HG03354 (cell line): ENCODE data around the gene TEX51.

ENCODE experiments used
- ATAC-seq: cut with Tn5 transposase; IDR thresholded peaks from one replicate; pipeline ENCODE4 v1.9.1; 2021; ENCODE audit warnings: mild to moderate bottlenecking; ENCODE audit not compliant: unreplicated experiment, poor library complexity, severe bottlenecking

TEX51 gene

DNA sequence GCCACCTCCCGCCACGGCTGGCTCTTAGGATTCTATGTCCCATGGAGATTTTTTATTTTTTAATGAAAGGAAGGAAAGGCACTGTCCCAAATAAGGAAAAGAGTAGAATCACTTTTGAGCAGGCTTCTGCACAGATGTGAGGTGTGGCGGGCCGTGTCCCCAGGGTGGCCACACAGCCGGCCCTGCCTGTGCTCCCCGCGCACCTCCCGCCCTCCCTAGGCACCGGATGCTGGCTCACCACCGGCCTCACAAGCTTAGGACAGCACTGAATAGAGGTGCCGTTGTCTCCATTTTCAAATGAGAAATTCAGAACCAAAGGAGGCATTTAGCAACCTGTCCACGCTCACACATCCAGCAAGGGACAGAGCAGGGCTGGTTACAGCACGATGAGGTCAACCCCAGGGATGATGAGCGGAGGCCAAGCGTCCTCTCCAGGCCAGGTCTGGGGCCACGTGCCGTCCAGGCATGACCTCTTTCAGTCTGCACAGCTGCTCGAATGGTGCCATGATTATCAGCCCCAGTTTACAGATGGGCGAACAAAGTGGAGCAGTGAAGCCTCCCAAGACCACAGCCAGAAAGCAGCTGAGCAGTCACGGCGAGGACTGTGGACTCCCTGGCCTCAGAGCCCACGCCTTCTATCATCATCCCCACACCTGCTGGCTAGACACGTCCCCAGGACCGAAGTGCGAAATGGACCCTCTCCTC is 20.7 kb upstream of the TEX51 start:
- no peak for ATAC-seq

DNA sequence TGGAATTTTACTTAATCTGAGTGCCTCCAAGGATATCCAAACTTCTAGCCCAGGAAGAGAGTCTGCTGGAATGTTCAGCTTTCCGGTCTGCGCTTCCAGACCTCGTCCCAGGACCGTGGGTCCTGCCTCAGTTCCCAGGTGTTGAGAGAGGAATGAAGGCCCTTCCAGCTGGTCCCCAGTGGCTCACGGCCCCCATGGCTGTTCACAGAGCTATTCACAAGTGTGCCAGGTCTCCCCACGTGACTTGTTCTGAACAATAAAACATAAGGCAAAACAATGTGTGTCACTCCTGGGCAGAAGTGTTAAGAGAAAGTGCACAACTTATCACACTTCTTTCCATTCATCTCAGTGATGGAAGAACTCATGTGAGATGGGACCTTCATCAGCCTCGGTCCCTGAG is 20.1 kb upstream of the TEX51 start:
- ATAC-seq = no peak

DNA sequence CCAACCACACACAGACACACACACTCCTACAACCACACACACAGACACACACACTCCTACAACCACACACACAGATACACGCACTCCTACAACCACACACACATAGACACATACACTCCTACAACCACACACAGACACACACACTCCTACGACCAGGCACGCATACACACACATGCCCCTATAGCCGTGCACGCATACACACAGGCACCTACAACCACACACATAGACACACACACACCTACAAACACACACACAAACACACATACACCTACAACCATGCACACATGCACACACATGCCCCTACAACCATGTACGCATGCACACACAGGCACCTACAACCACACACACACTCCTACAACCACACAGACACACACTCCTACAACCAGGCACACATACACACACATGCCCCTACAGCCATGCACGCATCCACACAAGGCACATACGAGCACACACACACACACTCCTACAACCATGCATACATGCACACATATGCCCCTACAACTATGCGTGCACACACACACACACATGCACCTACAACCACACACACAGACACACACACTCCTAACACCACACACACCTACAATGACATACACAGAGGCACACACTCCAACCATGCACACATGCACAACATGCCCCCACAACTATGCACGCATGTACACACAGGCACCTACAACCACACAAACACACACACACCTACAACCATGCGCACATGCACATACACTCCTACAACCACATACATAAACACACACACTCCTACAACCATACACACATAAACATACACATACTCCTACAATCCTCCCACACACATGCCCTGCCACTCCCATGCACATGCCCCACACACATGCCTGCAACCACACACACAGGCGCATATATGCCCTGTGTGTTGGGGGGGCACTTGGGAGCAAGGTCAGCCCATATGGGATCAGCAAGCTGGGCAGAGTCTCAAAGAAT is 19.1 kb upstream of the TEX51 start:
- no peak for ATAC-seq

DNA sequence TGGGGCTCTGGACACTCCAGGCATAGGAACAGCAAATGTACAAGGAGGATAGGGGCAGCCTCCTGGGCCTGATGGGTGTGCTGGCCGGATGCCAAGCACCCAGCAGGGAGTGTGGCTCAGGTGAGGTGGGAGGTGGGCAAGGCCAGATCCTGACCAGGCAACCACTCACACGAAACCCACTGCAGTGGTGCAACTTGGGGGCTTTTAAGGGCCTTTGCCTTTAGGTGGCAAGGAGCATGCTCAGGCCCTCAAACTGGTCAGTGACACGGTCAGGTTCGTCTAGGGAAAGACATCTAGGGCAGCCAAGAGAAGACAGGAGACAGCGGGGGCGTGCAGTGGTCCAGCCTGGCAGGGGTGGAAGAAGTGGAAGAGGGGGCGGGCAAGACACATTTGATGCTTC is 18.4 kb upstream of the TEX51 start:
- no peak for ATAC-seq

DNA sequence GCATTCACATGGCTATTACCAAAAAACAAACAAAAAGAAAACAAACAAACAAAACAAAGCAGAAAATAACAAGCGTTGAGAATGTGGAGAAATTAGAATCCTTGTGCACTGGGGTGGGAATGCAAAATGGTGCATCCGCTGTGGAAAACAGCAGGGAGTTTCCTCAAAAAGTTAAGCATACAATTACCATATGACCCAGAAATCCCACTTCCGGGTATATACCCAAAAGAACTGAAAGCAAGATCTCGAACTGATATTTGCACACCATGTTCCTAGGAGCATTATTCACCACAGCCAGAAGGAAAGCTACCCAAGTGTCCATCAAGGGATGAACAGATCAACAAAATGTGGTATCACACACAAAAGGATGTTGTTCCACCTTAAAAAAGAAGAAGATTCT is 17.9 kb upstream of the TEX51 start:
- no peak for ATAC-seq

DNA sequence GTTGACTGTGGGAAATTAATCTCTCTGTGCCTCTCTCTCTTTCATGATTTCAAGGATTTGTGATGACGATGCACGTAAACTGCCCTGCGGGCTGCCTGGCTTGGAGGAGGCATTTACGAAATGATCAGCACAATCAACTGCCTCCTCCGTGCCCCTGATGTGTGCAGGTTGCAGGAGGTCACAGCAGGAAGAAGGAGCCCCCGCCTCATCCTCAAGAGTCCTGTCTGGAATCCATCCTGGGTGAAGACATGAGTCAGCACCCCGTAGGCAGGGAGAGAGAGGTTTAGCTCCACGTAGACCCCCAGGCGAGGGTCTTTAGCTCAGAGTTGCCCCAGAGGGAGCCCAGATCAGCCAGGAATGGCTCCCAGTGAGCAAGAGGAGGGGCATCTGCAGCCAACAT is 17.1 kb upstream of the TEX51 start:
- no peak for ATAC-seq

DNA sequence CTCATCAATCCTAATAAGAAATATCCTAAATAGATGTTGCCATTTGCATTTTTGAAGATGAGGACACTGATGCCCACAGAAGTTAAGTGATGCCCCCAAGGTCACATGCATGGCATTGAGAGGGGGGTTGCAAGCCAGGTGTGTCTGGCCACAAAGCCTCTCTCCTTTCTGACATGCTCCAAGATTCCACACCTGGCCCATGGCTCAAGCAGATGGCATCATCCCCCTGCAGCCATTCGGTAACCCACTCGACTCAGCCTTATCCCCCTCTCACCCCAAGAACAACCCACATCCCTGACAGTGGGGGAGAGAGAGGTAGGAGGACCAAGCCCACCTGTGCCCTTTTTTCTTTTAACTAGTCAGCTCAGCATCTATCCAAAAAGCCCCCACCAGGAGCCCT is 16.5 kb upstream of the TEX51 start:
- no peak for ATAC-seq

DNA sequence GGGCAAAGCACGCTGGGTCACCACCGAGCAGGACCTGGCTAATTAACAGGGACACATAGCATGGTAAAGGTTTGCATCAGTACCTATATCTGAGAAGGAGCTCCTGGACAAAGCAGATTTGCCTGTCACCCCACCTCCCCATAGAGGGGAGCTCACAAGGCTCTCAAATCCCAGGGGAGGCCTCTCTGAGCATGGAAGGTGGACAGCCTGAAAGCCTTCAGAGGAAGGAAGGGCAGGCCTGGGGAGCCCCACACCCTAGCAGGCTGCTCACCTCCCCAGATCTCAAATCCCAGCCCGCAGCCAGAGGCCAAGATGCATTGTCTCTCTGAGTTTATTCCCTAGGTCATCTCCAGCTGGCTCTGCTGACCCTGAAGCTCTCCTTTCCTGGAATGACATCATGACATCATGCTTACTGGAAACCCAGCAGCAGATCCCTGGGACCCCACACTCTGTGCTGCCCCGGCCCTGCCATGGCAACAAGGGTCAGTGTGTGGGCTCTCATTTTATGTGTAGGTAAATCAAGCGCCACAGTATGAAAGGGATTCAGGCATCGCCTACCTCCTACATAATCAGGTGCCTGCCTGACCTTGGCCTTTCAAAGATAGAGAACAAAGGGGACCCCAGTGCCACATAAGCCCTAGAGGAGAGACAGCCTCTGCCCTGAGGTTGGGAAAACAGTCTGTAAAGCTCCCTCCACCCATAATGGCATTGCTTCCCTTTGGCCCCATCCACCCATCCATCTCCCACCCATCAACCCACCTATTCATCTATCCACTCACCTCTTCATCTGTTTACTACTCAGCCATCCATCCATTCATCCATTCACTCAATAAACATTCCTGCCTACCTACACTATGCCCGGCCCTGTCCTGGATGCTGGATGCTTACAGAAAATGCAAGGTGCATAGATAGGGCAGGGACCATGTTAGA is 15.7 kb upstream of the TEX51 start:
- ATAC-seq = no peak

DNA sequence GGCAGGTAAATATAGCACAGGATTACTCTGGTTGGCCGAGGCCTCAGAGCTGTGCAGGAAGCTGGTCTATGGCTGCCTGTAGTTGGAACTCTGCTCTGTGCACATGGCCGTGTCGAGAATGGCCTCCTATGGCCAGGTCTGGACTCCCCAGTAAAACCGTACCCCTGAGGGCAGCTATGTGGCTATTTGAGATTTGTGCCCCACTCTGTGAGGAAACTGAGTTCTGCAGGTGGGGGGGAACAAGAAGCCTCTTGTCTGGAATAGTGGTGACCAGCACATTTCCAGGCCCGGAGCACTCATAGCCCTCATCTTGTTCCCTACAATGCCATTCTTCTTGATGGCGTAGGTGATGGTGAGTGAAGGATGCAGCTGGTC is 15.0 kb upstream of the TEX51 start:
- no peak for ATAC-seq

DNA sequence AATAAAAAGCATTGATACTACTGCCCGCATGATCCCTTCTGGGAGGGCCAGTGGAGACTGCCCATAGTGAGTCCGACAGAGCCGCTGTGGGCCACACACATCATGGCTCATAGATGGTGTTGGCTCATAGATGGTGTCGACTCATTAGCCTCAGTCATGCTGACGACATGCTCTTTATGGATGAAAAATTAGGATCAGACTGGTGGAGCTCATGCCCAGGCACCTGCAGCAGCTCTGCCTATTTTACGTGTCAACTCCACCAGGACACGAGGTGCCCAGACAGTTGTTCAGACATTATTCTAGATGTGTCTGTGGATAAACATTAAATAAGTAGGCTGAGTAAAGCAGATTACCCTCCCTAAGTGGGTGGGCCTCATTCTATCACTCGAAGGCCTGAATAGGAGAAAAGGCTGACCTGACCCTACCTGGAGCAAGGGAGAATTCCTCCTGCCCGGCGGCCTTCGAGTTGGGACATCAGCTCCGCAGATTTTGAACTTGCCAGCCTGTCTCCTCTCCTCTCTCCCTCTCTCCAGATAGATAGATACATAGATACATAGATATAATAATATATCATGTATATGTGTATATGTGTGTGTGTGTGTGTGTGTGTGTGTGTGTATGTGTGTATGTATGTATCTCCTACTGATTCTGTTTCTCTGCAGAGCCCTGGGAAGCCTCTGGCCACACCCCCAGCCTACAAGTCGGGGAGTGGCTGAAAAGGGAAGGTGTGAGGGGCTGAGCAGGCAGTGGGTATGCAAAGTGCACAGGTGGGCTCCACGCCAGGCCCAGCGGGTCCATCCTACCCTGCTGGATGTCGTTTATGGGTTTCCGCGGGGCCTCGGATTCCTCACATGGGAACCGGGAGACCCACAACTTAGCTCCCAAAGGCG is 13.6 kb upstream of the TEX51 start:
- ATAC-seq = no peak

DNA sequence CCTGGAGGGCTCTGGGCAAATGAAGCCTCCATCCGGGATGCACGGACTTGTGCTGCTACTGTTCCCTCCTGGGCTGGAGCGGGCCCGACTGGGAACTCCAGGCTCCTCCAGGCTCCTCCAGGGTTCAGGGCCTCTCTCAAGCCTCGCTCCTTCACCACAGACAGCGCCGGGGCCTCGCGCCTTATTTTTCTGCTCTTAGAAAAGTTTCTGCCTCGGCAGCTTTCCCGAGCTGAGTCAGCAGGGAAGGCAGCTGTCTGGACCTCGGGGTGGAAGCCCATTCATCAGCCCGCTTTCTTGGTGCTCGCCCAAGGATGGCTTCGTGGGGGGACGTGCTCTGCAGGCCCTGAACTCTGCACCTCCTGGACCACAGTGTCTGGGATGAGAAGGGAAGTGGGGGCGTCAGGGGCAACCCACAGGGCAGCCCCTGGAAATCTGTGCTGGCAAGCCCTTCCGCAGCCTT is 12.9 kb upstream of the TEX51 start:
- peak; percentile 5 for ATAC-seq

DNA sequence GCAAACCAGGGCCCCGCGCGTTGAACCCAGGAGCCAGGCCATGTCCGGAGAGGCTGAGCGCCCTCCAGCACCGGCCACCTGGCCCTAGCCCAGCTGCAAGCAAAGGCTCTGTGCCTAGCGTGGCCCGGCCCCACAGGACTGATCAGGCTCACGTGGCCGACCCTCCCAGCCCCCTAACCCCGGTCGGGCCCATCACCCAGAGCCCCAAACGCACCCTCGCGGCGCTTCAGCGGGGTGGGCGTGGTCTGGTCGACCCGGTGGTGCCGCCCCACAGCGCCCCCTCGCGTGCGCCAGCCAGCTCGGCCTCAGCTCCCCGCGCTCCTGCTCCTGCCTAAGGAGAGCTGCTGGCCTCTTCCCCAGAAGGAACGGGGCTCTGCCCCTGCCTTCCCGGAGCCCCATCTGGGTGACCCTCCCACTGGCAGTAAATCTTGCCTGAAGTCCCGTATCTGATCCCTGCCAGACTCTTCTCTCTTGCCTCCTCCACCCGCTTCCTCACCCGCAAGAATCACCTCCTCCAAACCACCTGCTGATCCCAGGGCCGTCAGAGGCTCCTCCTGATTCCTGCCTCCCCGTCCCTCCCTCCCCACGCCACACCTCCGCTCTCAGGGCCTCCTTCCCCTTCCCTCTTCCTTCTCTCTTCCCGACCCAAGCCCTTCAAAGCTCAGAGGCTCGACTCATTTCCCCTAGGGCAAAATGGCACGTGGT is 12.3 kb upstream of the TEX51 start:
- ATAC-seq = peak; percentile 90

DNA sequence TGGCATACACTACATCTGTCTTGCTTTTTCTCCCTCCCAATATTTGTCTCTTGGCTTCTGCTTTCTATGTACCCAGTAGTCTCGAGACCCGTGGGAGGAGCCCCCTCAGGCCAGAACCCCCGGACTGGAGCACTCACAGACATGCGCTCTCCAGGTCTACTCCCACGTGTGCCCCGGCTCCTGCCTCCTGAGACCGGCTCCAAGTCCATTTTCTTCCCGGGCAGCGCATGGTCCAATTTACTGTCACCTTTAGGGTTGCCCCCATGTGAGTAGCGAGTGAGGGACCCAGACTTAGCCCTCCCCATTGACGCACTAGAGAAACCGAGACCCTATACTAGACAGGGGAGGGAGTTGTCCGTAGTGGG is 11.8 kb upstream of the TEX51 start:
- no peak for ATAC-seq

DNA sequence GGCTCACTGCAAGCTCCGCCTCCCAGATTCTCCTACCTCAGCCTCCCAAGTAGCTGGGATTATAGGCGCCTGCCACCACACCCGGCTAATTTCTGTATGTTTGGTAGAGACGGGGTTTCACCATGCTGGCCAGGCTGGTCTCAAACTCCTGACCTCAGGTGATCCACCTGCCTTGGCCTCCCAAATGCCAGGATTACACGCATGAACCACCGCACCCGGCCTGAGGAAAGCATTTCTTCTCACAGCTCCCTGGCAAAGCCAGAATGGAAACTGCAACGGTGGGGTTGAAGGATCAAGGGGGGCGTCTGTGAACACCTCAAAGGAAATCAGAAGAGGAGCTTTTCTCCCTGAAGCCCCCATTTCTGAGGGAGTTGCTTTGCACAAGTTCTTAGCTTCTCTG is 11.2 kb upstream of the TEX51 start:
- ATAC-seq = no peak

DNA sequence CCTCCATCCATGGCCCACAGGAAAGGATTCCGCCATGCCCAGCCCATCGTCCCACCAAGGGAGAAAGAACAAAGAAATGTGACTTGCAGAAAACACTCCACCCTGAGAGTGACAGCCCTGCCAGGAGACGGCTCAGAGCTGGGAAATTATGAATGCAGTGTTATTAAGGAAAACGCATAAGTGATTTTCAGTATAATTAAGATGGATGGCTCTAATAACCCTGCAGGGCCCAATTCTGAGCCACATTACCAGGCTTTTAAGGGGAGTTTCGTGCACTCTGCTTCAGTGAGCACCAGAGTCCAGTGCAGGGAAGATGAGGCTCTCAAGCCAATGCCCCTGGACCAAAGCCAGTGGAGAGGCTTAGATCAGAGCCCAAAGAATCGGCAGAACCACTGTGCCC is 10.6 kb upstream of the TEX51 start:
- ATAC-seq = no peak

DNA sequence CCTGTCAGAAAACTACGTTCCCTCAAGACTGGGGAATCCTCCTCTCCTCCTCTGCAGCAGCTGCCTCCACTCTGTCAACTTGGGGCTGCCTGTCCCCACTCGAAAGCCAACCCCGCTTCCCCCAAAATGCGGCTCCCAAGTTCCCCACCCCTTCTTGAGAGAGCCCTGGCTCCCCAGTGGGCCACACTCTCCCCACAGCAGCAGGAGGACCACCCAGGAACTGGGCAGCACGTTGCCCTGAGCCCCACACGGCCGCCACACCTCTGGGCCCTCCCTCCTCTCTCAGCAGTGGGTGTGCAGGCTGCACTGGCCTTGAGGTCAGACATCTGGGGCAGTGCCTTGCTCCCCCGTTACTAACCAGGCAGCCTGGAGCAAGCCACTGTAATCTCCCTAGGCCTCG is 9.6 kb upstream of the TEX51 start:
- no peak for ATAC-seq

DNA sequence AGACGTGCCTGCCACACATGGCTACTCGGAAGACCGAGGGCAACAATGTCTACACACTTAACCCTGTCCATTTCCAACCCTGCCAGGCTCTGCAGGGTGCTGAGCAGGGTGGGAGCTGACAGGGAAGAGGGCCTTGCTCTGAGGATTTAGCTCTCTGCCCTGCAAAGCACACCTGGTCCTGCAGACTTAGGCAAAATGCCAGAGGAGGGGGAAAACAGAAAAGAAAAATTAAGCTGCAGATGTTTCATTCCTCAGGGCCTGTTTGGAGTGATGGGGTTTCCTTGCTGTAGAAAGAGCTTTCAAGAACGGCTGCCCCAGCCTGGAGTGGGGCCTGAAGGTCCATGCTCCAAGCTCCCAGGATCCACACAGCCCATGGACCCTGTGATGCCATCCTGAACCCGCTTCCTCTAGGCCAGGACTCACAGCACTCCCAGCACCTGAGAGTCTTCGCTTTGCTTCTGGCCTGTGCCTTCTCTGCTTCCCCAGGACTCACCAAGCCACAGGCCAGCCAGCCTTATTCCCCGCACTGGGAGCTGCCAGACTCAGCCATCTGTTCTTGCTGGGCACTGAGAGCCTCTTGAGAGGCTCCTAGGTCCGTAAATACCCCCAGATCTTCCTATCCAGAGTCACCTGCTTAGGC is 9.1 kb upstream of the TEX51 start:
- ATAC-seq = no peak

DNA sequence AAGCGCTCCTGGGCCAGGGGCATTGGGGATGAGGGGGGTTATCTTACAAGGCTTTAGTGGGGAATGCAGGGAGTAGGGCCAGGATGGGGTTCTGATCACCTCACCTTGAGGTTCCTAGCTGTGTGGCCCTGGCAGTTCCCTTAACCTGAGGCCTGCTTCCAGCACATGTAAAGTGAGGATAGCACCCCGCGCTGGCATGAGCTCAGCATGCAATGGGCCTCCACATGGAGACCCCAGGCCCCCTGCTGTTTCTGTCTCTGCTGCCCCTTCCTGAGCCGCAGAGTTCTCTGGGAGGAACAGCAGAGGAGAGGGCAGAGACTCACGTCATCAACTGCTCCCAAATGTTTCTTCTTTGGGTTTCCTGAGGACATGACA is 8.6 kb upstream of the TEX51 start:
- no peak for ATAC-seq
